NCI-H1048 (cell line): ENCODE measurements around the gene RTN4.

Experiments
- DNase-seq: peaks from one replicate; lab custom pipeline; 2025; lab: John Stamatoyannopoulos, UW

Gene RTN4

GRCh38 chr2:54967759-54968365, 82.4 kb downstream of the RTN4 start:
- no peak for DNase-seq

- DNase-seq: no peak
These were observed 83.0 kb downstream of the RTN4 start for GRCh38 chr2:54967269-54967668.

- no peak for DNase-seq
These were observed 83.4 kb downstream of the RTN4 start for GRCh38 chr2:54966837-54967236.

GRCh38 chr2:54966165-54966832, 84.0 kb downstream of the RTN4 start:
- no peak for DNase-seq

GRCh38 chr2:54965425-54965824, 84.8 kb downstream of the RTN4 start:
- no peak for DNase-seq

- no peak for DNase-seq
These were observed 85.4 kb downstream of the RTN4 start for GRCh38 chr2:54964816-54965215.

- no peak for DNase-seq
These were observed 86.0 kb downstream of the RTN4 start for GRCh38 chr2:54964271-54964670.

GRCh38 chr2:54963476-54963875, 86.8 kb downstream of the RTN4 start:
- no peak for DNase-seq

GRCh38 chr2:54962935-54963440, 87.3 kb downstream of the RTN4 start:
- no peak for DNase-seq

GRCh38 chr2:54962511-54962910, 87.7 kb downstream of the RTN4 start:
- DNase-seq: no peak

- DNase-seq: no peak
These were observed 90.1 kb downstream of the RTN4 start for GRCh38 chr2:54960164-54960563.

- no peak for DNase-seq
These were observed 91.4 kb downstream of the RTN4 start for GRCh38 chr2:54958717-54959371.

GRCh38 chr2:54957321-54957999, 92.8 kb downstream of the RTN4 start:
- DNase-seq: no peak

- DNase-seq: no peak
These were observed 94.1 kb downstream of the RTN4 start for GRCh38 chr2:54956111-54956627.

GRCh38 chr2:54955358-54956110, 94.7 kb downstream of the RTN4 start:
- DNase-seq: no peak

GRCh38 chr2:54954705-54955357, 95.4 kb downstream of the RTN4 start:
- DNase-seq: no peak

GRCh38 chr2:54954158-54954557, 96.1 kb downstream of the RTN4 start:
- no peak for DNase-seq

- no peak for DNase-seq
These were observed 97.2 kb downstream of the RTN4 start for GRCh38 chr2:54952978-54953456.

- no peak for DNase-seq
These were observed 97.8 kb downstream of the RTN4 start for GRCh38 chr2:54952425-54952824.

- DNase-seq: no peak
These were observed 99.4 kb downstream of the RTN4 start for GRCh38 chr2:54950811-54951210.

- DNase-seq: no peak
These were observed 100.8 kb downstream of the RTN4 start for GRCh38 chr2:54949431-54949830.
